Transverse colon (tissue), 4 donors: ENCODE measurements around the gene NOTCH2. TPM values are rescaled to one million over a fixed set of nuclear protein-coding genes. Genes with fewer than 3 reads are reported as not detected.

ENCODE experiments used
- DNase-seq: peaks from one replicate; pipeline ENCODE4 v3.0.0-alpha.2; 2019
- H3K27ac ChIP-seq, 4 donors: fragments of 200-600 bp; sonication (generic); 2 replicates each; pipeline ENCODE4 v1.5.1; 2016 to 2018; ENCODE audit warnings: inconsistent platforms in 4 of 4
- H3K27me3 ChIP-seq: fragments of 200-600 bp; sonication (generic); 2 replicates; pipeline ENCODE4 v1.5.1; 2017; ENCODE audit warnings: inconsistent platforms
- H3K36me3 ChIP-seq, 4 donors: fragments of 200-600 bp; sonication (generic); 2 replicates each; pipeline ENCODE4 v1.5.1; 2017 to 2019; ENCODE audit warnings: inconsistent platforms in 4 of 4
- H3K4me1 ChIP-seq, 4 donors: fragments of 200-600 bp; sonication (generic); 2 replicates each; pipeline ENCODE4 v1.5.1; 2017 to 2020; ENCODE audit warnings: inconsistent platforms in 4 of 4
- H3K4me3 ChIP-seq, 4 donors: fragments of 200-600 bp; sonication (generic); 1 replicate in 1 of 4; 2 replicates in 3 of 4; pipeline versions ENCODE4 v1.5.1 to v1.6.1; 2017 to 2019; ENCODE audit warnings: inconsistent platforms in 4 of 4
- H3K9me3 ChIP-seq, 2 donors: fragments of 200-600 bp; sonication (generic); 2 replicates each; pipeline ENCODE4 v1.5.1; 2017 to 2019; ENCODE audit warnings: inconsistent platforms in 2 of 2
- EP300 ChIP-seq: sonication (generic); formaldehyde crosslinking; IDR thresholded peaks from one replicate; pipeline ENCODE4 v1.6.1; 2017; ENCODE audit warnings: antibody characterized with exemption, low read depth
- POLR2A ChIP-seq: fragments of 450-650 bp; IDR thresholded peaks from one replicate; pipeline ENCODE4 v1.6.1; 2016; ENCODE audit warnings: antibody characterized with exemption, mild to moderate bottlenecking, moderate library complexity
- POLR2AphosphoS5 ChIP-seq, 3 donors: sonication (generic); formaldehyde crosslinking; IDR thresholded peaks; one replicate each; pipeline ENCODE4 v1.6.1; 2016; ENCODE audit warnings: antibody characterized with exemption in 3 of 3
- WGBS, 2 donors: methylation state at CpG; one replicate each; pipeline ENCODE4 v1.1.5; 2018; ENCODE audit warnings: low coverage in 1 of 2; 5-methylcytosine and 5-hydroxymethylcytosine counted together
- in situ Hi-C, 4 donors: fragments of 200-750 bp; cut with MboI; loops; one replicate each; pipeline versions ENCODE4 v1.15.0 to v1.15.1; 2017; ENCODE audit warnings: low sequenced_read_pairs in 3 of 4, low pct_ligation_motif_present in 1 of 4, low pct_unique_long_range_greater_than_20kb in 1 of 4
- intact Hi-C: fragments of 100-400 bp; cut with DNase I; formaldehyde crosslinking; loops from one replicate; pipeline ENCODE4 v1.15.1; 2023; ENCODE audit warnings: low total_unique reads
- total RNA-seq, 4 donors: library from RNA; depleted of rRNA; stranded (reverse); fragments of >200 nt; gene quantifications; one replicate each; pipeline ENCODE4 v1.1.0, GENCODE V29; 2016
- TF ChIP-seq, protein P1 (sequence below), 5 experiments: fragments of 200-600 bp in 3 of 5; fragments of 450-650 bp in 2 of 5; sonication (generic) in 3 of 5; IDR thresholded peaks; 1 replicate in 2 of 5; 2 replicates in 3 of 5; pipeline ENCODE4 v1.5.1; 2016 to 2017; ENCODE audit warnings: antibody characterized with exemption in 5 of 5, inconsistent platforms in 3 of 5, mild to moderate bottlenecking in 2 of 5, moderate library complexity in 1 of 5

The NOTCH2 gene
- total RNA-seq, 4 donors from 2014 or later: 24.7 to 80.0 (median 47.1) TPM

GRCh38 chr1:119941392-119941791, 128.1 kb downstream of the NOTCH2 start:
- H3K4me1 ChIP-seq: no peaks in the 10 kb centered on the region
- DNase-seq: no peak
- WGBS, 2 donors: 93 to 100% methylated on average over 2 to 4 of the region's 4 CpGs
- no peak overlapping the region for H3K4me3 ChIP-seq
- no peaks in the 10 kb centered on the region for H3K9me3 ChIP-seq
- in situ Hi-C loops (loop anchor here in 1 of 4 donors (10.0 kb wide), 1 partner anchor 187 kb away; no protein-coding TSS in a partner anchor), intact Hi-C loops (no loop called here)
- H3K36me3 ChIP-seq: peaks cover 0 to 39% (median 10%) of the 10 kb centered on the region in 4 donors
- TF ChIP-seq, protein P1, sequence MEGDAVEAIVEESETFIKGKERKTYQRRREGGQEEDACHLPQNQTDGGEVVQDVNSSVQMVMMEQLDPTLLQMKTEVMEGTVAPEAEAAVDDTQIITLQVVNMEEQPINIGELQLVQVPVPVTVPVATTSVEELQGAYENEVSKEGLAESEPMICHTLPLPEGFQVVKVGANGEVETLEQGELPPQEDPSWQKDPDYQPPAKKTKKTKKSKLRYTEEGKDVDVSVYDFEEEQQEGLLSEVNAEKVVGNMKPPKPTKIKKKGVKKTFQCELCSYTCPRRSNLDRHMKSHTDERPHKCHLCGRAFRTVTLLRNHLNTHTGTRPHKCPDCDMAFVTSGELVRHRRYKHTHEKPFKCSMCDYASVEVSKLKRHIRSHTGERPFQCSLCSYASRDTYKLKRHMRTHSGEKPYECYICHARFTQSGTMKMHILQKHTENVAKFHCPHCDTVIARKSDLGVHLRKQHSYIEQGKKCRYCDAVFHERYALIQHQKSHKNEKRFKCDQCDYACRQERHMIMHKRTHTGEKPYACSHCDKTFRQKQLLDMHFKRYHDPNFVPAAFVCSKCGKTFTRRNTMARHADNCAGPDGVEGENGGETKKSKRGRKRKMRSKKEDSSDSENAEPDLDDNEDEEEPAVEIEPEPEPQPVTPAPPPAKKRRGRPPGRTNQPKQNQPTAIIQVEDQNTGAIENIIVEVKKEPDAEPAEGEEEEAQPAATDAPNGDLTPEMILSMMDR (IDR thresholded peaks at IDR 0.05): no peak
- TF ChIP-seq POLR2AphosphoS5 (IDR thresholded peaks at IDR 0.05) (no peak), POLR2A (no peak), EP300 (no peak)
- no peak overlapping the region for H3K27ac ChIP-seq
- H3K27me3 ChIP-seq: no peaks in the 10 kb centered on the region

DNA sequence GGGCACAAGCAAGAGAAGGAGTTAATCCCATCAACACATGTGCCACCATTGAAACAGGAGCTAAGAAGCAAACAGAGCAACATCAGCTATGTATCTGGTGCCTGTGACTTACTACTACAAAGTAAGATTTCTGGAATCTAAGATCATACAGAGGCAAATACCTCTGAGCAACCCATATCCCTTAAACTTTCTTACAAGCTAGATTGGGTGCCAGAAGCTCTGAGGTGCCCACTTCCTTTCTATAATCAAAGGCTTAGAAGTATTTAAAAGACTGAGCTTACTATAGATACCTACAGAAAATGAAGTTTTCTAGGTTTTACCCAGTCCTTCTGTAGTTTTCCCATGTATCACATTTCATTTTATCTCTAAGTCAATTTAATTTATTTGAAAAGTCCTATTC, 128.8 kb downstream of the NOTCH2 start:
- H3K4me3 ChIP-seq: no peak overlapping the region
- DNase-seq: no peak
- H3K9me3 ChIP-seq: no peaks in the 10 kb centered on the region
- H3K4me1 ChIP-seq: no peaks in the 10 kb centered on the region
- in situ Hi-C loops (loop anchor here in 1 of 4 donors (10.0 kb wide), 1 partner anchor 186 kb away; no protein-coding TSS in a partner anchor), intact Hi-C loops (no loop called here)
- H3K27ac ChIP-seq: no peak overlapping the region
- no peaks in the 10 kb centered on the region for H3K27me3 ChIP-seq
- TF ChIP-seq POLR2AphosphoS5 (IDR thresholded peaks at IDR 0.05): no peak
- TF ChIP-seq, protein P1 (IDR thresholded peaks at IDR 0.05): no peak
- no peak for TF ChIP-seq EP300
- TF ChIP-seq POLR2A: no peak
- H3K36me3 ChIP-seq: peaks cover 0 to 46% (median 13%) of the 10 kb centered on the region in 4 donors

- no peaks in the 10 kb centered on the region for H3K4me1 ChIP-seq
- TF ChIP-seq POLR2A: no peak
- TF ChIP-seq POLR2AphosphoS5 (IDR thresholded peaks at IDR 0.05): no peak
- TF ChIP-seq, protein P1 (IDR thresholded peaks at IDR 0.05): no peak
- no peak for TF ChIP-seq EP300
- H3K27ac ChIP-seq: no peak overlapping the region
- no peaks in the 10 kb centered on the region for H3K27me3 ChIP-seq
- 93% methylated on average over 5 of the region's 5 CpGs; no CpG with 5 or more reads in 1 of the 2 donors for WGBS, 2 donors
- intact Hi-C loops (no loop called here), in situ Hi-C loops (no loop called here)
- DNase-seq: no peak
- H3K9me3 ChIP-seq: peaks cover 0 to 4% of the 10 kb centered on the region in 2 donors
- no peak overlapping the region for H3K4me3 ChIP-seq
- H3K36me3 ChIP-seq: peaks cover 0 to 78% (median 24%) of the 10 kb centered on the region in 4 donors
Measured at GRCh38 chr1:119937198-119937597, 132.3 kb downstream of the NOTCH2 start.

GRCh38 chr1:119935915-119936314, 133.5 kb downstream of the NOTCH2 start:
- Histone ChIP-seq H3K4me1 (no peaks in the 10 kb centered on the region), H3K4me3 (no peak overlapping the region)
- in situ Hi-C loops: no loop called here

More at GRCh38 chr1:119935915-119936314, 133.5 kb downstream of the NOTCH2 start:
- Histone ChIP-seq H3K27me3 (no peaks in the 10 kb centered on the region), H3K9me3 (peaks cover 0 to 4% of the 10 kb centered on the region in 2 donors), H3K27ac (no peak overlapping the region), H3K36me3 (peaks cover 0 to 78% (median 25%) of the 10 kb centered on the region in 4 donors)
- 100% methylated on average over 2 of the region's 2 CpGs for WGBS, 2 donors
- no peak for DNase-seq
- intact Hi-C loops: no loop called here
- TF ChIP-seq, protein P1 (IDR thresholded peaks at IDR 0.05): no peak
- no peak for TF ChIP-seq POLR2A
- TF ChIP-seq EP300: no peak
- no peak for TF ChIP-seq POLR2AphosphoS5 (IDR thresholded peaks at IDR 0.05)
